Skeletal muscle tissue (tissue), 4 donors: ENCODE data around the gene ADISSP. TPM values are rescaled to one million over a fixed set of nuclear protein-coding genes. Genes with fewer than 3 reads are reported as not detected.
A peak's percentile ranks its signal among the peaks of the same experiment; 100 is the strongest.

Source experiments
- H3K27ac ChIP-seq: one replicate; pipeline ENCODE4 v1.7.0; 2013; ENCODE audit warnings: mild to moderate bottlenecking, low read depth, low read length, inconsistent platforms
- H3K27me3 ChIP-seq, 3 donors: one replicate each; pipeline ENCODE4 v1.7.0; 2013; ENCODE audit warnings: low read length in 3 of 3; ENCODE audit not compliant: control insufficient read depth in 3 of 3, insufficient read depth in 3 of 3
- H3K36me3 ChIP-seq, 3 donors: one replicate each; pipeline ENCODE4 v1.7.0; 2013; ENCODE audit warnings: low read length in 3 of 3; ENCODE audit not compliant: control insufficient read depth in 3 of 3, insufficient read depth in 3 of 3
- H3K4me1 ChIP-seq, 3 donors: one replicate each; pipeline ENCODE4 v1.7.0; 2013; ENCODE audit warnings: low read length in 3 of 3, mild to moderate bottlenecking in 3 of 3; ENCODE audit not compliant: control insufficient read depth in 3 of 3, insufficient read depth in 3 of 3
- H3K4me3 ChIP-seq, 3 donors: one replicate each; pipeline ENCODE4 v1.7.0; 2013; ENCODE audit warnings: low read length in 3 of 3
- H3K9ac ChIP-seq, 3 donors: one replicate each; pipeline ENCODE4 v1.7.0; 2013; ENCODE audit warnings: low read length in 3 of 3, mild to moderate bottlenecking in 3 of 3, moderate library complexity in 2 of 3, low read depth in 1 of 3
- H3K9me3 ChIP-seq, 3 donors: one replicate each; pipeline ENCODE4 v1.7.0; 2013; ENCODE audit warnings: low read length in 3 of 3; ENCODE audit not compliant: control insufficient read depth in 3 of 3
- total RNA-seq: library from RNA; depleted of rRNA; stranded (reverse); fragments of >200 nt; gene quantifications from one replicate; pipeline ENCODE4 v1.2.3, GENCODE V29; 2014
- donor health status: Osteomylitis.

Gene ADISSP
- total RNA-seq, 1 donor from 2014 or later, result 9.4 TPM

DNA sequence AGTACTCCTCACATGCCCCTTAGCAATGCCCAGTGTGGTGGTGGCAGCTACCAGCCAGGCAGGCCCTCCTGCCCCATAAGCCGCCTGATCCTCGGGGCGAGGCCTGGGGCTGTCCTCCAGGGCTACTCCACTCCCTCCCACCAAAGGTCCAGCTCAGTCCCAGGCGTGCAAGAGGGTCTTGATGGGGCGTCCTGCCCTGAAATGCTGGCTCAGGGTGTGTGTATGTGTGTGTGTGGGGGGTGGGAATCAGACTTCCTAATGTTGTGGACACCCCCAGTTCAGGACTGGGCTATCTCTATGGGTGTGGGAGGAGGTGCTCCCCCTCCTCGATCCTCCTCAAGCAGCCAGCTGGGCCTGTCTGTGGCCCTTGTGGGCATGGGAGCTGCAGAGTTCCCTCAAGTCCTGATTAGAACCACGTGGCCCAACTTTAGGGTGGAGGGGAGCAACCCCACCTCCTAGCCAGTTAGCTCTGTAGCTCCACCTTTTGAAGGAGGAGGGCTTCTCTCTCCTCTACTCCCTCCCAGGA, 27.6 kb downstream of the ADISSP start:
- Histone ChIP-seq H3K36me3 (peaks cover 0 to 6% (median 0%) of the 10 kb centered on the region in 3 donors), H3K4me1 (peaks cover 21 to 30% (median 21%) of the 10 kb centered on the region in 3 donors), H3K9me3 (no peaks in the 10 kb centered on the region), H3K27ac (peak overlapping the region; percentile 54), H3K27me3 (peaks cover 0 to 5% (median 4%) of the 10 kb centered on the region in 3 donors), H3K9ac (peak overlapping the region in 1 of 3 donors; percentile 40), H3K4me3 (no peak overlapping the region)

DNA sequence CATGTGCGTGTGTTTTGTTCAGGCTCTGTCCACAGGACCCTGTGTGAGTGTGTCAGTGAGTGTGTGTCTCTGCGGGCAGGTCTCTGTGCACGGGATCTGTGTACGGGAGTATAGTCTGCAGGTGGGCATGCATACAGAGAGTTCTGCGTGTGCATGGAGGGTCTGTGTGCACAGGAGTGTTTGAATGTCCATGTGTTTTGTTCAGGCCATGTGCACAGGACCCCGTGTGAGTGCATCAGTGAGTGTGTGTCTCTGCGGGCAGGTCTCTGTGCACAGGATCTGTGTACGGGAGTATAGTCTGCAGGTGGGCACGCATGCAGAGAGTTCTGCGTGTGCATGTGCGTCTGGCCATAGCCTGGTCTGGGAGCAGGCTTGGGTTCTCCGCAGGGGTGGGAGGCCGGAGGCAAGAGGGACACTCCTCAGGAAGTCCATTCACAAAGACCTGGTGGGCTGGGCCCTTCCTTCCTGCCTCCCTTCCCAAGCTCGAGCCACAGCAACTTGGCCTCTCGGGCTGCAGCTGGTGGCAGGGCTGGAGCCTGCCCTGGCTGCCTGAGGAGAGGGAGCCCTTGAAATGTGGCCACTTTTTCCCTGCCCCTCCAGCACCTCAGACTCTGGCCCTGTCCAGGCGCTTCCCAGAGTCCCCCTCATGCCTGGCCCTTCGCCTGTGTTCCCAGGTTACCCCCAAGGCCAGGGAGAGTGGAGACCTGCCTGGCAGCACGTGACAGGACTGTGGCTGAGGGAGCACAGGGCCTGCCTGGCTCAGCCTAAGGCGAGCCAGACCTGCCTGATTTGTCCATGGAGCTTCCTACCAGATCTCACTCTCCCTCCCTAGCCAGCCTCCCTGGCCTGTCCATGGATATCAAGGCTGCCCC, 28.3 kb downstream of the ADISSP start:
- H3K4me1 ChIP-seq, result peaks cover 21 to 31% (median 22%) of the 10 kb centered on the region in 3 donors
- peak overlapping the region; percentile 54 for H3K27ac ChIP-seq
- H3K36me3 ChIP-seq, result peaks cover 0 to 5% (median 0%) of the 10 kb centered on the region in 3 donors

DNA sequence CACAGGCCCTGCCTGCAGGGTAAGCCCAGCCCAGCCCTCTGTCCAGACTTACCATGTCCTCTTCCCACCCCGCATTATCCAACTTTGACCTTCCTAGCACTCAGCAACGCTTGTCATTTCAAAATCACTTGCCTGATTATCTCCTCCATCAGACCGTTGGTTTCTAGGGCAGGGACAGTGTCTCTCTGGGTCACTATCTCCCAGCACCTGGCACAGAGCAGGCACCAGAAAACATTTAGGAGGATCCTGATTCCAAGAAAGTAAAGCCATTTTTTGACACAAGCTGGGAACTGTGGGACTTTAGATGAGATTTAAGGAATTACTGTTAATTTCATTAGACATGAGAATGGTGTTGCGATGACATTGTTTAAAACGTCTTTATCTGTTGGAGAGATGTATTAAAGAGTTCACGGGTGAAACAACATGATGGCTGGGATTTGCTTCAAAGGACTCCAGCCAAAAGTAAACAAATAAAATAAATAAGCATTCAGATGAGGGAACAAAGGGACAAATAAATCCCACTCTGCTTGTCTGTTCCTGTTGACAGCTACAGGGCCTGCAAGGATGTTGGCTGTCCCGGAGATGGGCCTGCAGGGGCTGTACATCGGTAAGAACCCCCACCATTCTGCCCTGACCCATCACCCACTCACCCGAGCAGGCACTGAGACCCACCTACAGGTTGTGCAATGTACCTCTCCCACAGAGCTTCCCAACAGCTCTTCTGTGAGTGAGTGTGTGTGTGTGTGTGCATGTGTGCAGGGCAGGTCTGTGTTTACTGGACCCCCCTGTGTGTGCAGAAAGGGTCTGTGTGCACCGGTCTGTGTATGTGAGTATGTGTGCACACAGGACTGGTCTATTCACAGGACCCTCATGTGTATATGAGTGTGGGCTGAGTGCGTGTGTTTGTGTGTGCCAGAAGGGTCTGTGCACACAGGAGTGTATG, 29.2 kb downstream of the ADISSP start:
- no peak overlapping the region for H3K9ac ChIP-seq
- no peaks in the 10 kb centered on the region for H3K36me3 ChIP-seq
- H3K4me3 ChIP-seq, result no peak overlapping the region
- peaks cover 22 to 29% (median 23%) of the 10 kb centered on the region in 3 donors for H3K4me1 ChIP-seq
- H3K27me3 ChIP-seq, result peaks cover 3 to 4% (median 3%) of the 10 kb centered on the region in 3 donors
- H3K27ac ChIP-seq, result no peak overlapping the region
- H3K9me3 ChIP-seq, result no peaks in the 10 kb centered on the region

More for the DNA sequence above, 28.3 kb downstream of the ADISSP start:
- peak overlapping the region in 1 of 3 donors; percentile 40 for H3K9ac ChIP-seq
- no peak overlapping the region for H3K4me3 ChIP-seq
- H3K9me3 ChIP-seq, result no peaks in the 10 kb centered on the region
- peaks cover 0 to 5% (median 4%) of the 10 kb centered on the region in 3 donors for H3K27me3 ChIP-seq

- peaks cover 12 to 22% (median 15%) of the 10 kb centered on the region in 3 donors for H3K27me3 ChIP-seq
- H3K9me3 ChIP-seq, result no peaks in the 10 kb centered on the region
- H3K36me3 ChIP-seq, result no peaks in the 10 kb centered on the region
- peaks cover 22 to 29% (median 23%) of the 10 kb centered on the region in 3 donors for H3K4me1 ChIP-seq
- H3K9ac ChIP-seq, result no peak overlapping the region
- H3K27ac ChIP-seq, result no peak overlapping the region
- H3K4me3 ChIP-seq, result no peak overlapping the region
These were observed 31.8 kb downstream of the ADISSP start for GRCh38 chr20:3735768-3736167.

DNA sequence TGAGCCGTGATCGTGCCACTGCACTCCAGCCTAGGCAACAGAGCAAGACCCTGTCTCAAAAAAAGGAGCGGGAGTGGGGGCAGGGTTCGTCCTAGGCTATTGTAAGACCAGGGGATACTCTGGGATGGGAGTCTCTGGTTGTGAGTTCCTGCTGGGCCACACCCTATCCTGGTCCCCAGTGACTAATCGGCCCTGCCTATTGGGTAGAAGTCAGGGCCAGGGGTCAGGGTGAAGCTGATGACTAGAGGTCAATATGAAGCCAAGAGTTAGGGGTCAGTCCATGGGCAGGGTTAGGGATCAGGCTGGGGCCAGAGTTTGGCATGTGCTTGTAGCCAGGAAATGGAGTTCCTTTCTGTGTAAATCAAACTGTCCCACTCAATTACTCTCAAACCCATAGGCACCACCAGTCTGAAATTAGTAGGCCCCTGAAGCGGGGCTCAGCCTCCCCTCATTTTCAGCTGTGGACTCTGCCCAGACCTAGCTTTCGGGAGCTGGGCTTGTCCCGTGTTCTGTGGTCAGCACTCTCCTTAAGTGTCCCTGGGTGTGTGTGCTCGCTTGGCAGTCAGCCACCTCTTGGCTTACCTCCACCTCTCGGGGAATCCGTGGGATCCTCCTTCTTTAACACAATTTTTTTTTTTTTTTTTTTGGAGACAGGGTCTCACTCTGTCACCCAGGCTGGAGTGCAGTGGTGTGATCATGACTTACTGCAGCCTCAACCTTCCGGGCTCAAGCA, 33.3 kb downstream of the ADISSP start:
- Histone ChIP-seq H3K4me3 (peak overlapping the region in 2 of 3 donors; percentile 70), H3K4me1 (peaks cover 15 to 27% (median 23%) of the 10 kb centered on the region in 3 donors), H3K27me3 (peaks cover 15 to 27% (median 15%) of the 10 kb centered on the region in 3 donors), H3K27ac (peak overlapping the region; percentile 47), H3K9ac (no peak overlapping the region), H3K36me3 (no peaks in the 10 kb centered on the region), H3K9me3 (no peaks in the 10 kb centered on the region)

DNA sequence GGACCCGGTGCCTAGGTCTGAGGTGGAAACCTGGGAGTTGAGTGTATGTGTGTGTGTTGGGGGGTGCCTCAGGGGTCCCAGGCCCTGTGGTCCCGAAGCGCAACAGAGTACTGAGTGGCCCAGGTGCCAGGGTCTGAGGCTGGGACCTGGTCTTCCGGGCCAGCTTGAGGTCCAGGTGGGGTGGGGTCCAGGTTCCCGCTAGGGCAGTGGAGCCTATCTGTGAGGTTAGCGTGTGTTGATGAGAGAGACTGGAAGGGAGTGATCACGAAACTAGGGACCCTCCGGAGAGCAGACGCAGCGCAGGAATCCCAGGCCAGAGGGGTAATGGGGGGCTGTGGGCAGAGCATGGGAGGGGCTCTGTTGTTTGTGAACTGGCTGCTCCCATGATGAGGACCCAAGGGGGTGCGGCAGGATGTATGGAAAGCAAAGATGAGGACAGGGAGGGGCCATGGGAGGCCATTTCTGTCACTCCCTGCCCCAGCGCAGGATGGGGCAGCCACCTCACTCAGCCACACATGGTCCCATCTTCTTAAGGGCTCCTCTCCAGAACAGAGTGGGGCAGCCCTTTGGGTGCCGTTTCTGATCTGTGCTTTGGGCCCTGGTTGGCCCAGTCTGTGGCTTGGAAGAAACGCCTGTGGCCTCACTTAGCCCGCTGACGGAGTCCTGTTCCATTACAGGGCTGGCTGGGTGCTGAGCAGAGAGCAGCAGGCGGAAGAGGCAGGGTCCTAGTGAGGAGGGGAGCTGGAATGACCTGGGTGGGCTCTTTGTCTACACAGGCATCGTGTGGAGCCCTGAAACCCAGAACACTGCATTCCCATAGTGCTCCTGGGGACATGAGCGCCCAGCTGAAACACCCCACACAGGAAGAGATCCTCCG, 34.2 kb downstream of the ADISSP start:
- H3K4me1 ChIP-seq, result peaks cover 18 to 27% (median 21%) of the 10 kb centered on the region in 3 donors
- peaks cover 19 to 27% (median 20%) of the 10 kb centered on the region in 3 donors for H3K27me3 ChIP-seq
- peak overlapping the region; percentile 52 to 70 (median 70) for H3K4me3 ChIP-seq
- no peaks in the 10 kb centered on the region for H3K9me3 ChIP-seq
- peak overlapping the region; percentile 14 to 72 (median 68) for H3K9ac ChIP-seq
- peak overlapping the region; percentile 47 for H3K27ac ChIP-seq
- H3K36me3 ChIP-seq, result no peaks in the 10 kb centered on the region

- peak within 1 kb of the TSS; percentile 14 to 72 (median 68) for H3K9ac ChIP-seq
- H3K36me3 ChIP-seq, result no peaks in the 10 kb centered on the region
- peaks cover 25 to 33% (median 30%) of the 10 kb centered on the region in 3 donors for H3K4me1 ChIP-seq
- H3K27me3 ChIP-seq, result peaks cover 20 to 30% (median 20%) of the 10 kb centered on the region in 3 donors
- H3K9me3 ChIP-seq, result no peaks in the 10 kb centered on the region
- H3K27ac ChIP-seq, result peak within 1 kb of the TSS; percentile 47
- peak within 1 kb of the TSS; percentile 52 to 70 (median 70) for H3K4me3 ChIP-seq
These were observed 35.0 kb downstream of the ADISSP start, which contains the start of gene HSPA12B for GRCh38 chr20:3732327-3733118. Gene HSPA12B (plus strand): TSS chr20:3732685. CDS start chr20:3738675, 5,990 bp downstream.

- peaks cover 20 to 30% (median 24%) of the 10 kb centered on the region in 3 donors for H3K27me3 ChIP-seq
- H3K4me3 ChIP-seq, result no peak overlapping the region
- no peak overlapping the region for H3K9ac ChIP-seq
- H3K36me3 ChIP-seq, result no peaks in the 10 kb centered on the region
- H3K4me1 ChIP-seq, result peaks cover 26 to 33% (median 30%) of the 10 kb centered on the region in 3 donors
- peak overlapping the region; percentile 7 for H3K27ac ChIP-seq
- no peaks in the 10 kb centered on the region for H3K9me3 ChIP-seq
These were observed 35.6 kb downstream of the ADISSP start for GRCh38 chr20:3731944-3732326.
